Fibroblast of gingiva (primary cell): ENCODE data around the gene ALG12.

Experiments
- DNase-seq: peaks from one replicate; pipeline ENCODE4 v3.0.0-alpha.2; 2011; ENCODE audit warnings: low read depth

ALG12 gene

DNA sequence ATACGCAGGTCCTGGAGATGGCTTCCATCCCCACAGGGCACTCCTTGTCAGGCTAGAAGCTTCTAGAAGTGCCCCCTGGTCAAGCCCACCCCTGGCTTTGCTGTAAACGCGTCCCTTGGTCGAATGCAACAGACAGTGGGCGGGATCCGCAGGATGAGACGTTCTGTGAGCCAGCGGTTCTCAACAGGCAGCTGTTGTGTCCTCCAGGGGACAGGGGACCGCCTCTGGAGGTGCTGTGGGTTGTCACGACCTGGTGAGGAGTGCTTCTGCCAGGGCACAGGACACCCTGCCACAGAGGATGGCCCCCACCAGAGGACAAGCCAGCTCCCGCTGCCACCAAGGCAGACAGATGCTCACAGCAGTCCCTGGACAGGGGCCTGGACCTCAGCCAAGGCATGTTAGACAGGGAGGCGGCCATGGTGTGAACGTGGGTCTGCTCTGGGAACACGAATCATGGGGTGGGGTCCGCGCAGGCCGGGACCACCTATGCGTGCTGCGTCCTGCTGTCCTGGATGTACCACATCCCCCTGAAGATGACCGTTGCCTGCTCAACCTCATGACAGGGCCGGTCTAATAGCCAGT, 11.8 kb upstream of the ALG12 start:
- DNase-seq = no peak

DNA sequence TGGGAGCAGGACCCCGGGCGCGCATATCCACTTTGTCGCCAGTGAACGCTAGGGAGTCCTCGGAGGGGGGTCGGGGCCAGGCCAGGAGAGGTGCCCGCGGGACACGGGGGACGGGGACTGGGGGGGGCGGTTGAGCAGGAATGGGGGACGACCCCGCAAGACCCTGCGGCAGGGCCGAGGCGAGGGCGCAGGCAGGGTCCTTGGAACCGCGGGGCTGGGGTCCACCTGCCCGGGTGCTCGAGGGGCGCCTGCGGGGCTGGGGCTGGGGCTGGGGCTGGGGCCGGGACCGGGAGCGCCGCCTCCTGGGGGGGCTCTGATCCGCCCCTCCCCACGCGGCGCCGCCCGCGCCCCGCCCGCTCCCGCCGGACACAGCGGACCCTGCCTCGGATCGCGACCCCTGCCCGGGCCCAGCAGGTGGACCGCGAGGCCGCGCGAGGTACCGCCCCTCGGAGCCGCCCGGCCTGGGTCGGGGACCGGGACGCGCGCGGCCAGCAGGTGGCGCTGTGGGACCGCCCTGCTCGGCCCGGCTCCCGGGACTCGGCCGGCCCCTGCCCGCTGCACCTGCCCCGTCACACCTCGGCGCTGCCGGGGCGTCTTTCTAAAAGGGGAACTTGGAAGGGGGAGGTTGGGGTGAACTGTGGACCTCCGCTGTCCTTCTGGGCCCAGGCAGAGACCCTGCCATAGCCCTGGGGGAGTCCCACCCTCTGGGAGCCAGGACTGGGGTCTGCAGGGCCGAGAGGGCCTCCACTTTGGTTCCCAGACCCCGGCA, 11.2 kb upstream of the ALG12 start:
- DNase-seq = no peak

DNA sequence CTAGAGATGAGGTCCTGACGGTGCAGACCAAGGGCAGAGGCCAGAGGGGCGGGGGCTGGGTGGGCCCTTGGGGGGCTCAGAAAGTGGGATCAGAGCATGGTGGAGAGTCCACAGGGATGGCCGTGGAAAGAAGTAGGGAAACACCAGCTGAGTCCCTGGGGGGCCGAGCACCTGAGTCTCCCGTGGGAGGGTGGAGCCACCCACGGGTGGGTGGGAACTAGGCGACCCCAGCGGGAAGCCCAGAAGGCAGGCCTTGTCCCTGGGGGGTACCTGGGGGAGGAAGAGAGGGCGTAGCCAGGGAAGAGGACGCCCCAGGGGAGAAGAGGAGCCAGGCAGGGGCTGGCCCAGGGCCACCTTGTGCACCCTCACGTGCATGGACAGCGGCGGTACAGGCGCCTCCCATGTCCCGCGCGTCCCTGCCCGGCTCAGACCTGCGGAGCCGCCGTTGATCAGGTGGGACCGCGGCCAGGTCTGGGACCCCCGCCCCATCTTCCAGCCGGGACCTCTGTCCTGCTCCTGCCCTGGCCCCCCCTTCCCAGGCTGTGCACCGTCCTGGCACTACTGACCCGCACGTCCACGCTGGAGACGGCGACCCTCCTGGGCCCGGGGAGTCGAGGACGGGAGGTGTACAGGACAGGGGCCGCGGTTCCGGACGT, 10.4 kb upstream of the ALG12 start:
- no peak for DNase-seq

DNA sequence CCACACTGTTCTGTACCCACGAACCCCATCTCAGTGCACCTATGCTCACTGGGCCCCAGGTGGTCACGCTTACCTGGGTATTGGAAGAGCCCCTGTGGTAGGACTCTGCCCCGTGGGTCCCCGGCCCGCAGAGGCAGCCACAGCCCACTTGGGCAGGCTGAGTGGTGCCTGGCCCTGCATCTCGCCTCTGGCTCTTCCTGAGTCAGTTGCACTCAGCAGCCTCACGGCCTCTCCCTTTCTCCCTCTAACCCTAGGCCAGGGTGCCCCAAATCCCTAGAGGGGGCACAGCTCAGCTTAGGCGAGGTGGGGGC, 9.9 kb upstream of the ALG12 start:
- DNase-seq = no peak

DNA sequence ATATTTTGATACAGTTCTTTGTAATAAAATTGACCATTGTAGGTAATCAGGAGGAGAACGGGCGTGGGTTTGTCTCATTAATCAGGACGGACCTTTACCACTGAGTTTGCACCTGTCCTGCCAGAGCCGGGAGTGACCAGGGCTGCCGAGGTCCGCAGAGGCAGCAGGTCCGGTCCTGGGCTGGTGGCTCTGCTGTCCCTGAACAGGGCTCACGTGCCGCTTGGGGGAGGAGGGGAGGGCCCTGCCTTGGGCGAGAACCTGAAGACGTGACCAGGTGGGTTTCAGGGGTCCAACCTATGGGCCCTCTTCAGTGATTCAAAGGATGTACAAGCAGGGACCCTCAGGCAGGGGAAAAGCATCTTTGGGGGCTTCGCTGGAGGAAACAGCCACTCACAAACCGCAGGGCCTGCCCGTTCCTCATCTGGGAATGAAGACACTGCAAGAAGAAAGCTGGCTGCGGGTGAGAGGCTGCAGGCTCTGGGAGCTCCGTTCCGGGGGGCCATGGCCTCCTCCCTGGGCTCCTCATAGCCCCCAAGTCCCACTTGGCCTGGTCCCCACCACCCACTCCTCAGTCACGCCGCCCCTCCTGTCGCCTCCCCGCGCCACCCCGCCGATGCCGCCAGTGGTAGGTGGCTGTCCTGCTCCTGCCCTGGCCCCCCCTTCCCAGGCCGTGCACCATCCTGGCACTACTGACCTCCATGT, 9.4 kb upstream of the ALG12 start:
- no peak for DNase-seq

DNA sequence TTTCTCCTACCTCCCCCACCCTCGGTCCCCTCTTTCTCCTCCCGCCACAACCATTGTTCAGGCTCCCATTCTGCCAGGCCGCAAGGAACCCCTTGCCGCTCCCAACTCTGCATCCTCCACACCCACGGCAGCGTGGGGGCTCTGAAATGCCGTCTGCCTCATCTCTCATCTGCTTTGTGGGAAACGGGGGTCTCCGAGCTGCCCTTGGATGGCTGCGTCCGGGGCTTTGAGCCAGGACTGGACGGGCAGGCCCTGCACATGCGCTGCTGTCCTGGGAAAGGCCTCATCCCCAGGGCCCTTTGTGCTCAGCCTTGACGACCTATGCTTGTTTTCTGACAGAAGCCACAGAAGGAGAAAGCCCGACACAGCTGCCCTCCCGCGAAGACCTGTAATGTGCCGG, 8.7 kb upstream of the ALG12 start:
- DNase-seq = no peak

DNA sequence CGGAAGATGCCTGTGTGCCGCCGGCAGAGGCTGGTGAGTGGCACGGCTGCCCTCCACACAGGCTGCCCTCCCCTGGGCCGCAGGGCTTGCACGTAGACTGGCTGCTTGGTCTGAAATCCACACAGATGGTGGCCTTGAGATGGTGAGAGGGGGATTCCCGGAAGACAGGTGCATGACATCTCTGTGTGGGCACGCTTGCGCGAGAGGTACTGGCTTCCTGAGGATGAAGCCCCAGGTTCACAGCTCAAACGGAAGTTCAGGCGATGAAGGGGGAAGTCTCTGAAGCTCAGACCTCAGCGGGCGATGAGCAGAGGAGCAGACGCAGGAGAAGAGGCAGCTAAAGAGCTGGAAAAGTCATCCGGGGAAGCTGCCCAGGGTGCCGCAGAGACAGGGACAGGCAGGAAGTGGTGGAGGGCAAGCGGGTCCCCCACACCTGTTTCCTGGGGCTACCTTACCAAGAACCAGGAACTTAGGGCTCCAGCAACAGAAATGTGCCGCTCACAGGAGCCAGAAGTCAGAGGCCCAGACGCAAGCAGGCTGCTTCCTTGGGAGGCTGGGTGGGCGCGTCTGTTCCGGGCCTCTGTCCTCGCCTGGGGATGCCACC, 7.4 kb upstream of the ALG12 start:
- no peak for DNase-seq

DNA sequence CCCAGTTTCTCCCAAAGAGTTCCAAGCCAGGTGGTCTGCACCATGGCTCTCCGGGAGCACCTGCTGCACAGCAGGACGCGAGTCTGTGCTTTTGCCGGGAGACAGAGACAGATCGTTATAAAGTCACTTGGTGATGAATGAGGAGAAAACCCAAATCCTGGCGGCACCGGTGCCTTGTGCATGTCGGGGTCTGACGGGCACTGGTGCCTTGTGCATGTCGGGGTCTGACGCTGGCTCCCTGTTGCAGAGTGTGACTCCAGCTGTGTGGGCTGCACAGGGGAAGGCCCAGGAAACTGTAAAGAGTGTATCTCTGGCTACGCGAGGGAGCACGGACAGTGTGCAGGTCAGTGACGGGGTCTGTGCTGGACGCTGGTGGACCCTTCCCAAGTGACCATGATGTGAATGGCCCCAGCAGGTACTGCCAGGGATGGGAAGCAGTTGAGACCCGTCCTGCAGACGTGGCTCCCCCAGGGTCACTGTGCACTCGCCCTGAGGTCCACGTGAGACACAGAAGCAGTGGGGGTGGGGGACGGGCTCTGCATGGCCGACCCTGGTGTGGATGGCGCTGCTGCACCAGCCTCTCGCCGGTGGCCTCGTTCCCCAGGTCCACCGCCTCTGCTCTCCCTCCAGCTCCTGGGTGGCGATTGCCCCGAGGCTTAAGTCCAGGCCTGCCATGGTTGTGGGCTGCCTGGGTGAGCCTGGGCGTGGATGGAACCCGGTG, 6.0 kb upstream of the ALG12 start:
- no peak for DNase-seq

DNA sequence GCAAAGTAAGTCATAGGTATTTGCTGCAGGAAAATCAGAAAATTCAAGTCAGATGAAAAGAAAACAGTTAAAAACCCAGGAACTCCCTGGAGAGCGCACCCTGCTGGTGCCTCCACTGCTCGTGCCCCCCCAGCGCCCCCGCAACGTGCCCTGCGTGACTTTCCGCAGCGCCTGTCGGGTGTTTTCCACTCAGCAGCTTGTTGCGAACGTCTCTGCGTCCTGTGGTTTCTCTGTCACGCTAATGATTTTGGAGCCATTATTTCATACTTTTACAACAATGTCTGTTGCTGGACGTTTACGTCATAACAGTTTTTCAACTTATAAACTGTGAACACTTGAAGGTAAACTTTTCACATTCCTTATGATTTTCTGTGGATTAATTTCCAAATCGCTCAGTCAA, 5.2 kb upstream of the ALG12 start:
- peak; percentile 54 for DNase-seq

DNA sequence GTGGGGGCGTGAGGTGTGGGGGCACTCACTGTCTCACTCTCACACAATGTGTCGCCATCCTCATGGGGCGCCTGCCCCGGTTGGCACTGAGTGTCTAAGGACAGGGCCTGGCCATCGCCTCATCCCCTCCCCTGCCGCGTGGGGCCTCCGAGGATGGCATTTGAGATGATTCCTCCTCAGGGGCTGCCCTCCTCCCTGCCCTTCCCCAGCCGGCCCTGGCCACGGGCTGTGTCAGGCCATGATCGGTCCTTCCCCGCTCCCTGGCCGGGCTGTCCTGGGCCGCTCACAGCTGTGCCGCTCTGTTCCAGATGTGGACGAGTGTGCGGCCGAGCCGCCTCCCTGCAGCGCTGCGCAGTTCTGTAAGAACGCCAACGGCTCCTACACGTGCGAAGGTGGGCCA, 4.7 kb upstream of the ALG12 start:
- no peak for DNase-seq

DNA sequence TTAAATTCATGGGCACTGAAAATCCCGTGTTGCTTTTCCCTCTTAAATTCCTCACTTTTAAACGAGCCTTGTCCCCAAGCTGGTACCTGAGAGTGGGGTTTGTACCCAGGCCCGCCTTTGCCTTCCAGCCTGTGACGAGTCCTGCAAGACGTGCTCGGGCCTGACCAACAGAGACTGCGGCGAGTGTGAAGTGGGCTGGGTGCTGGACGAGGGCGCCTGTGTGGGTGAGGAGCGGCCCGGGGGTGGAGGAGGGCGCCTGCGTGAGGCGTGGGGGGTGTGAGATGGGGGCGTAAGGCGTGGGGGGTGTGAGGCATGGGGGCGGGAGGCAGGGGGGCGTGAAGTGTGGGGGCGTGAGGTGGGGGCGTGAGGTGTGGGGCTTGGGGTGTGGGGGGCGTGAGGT, 4.2 kb upstream of the ALG12 start:
- DNase-seq = no peak

DNA sequence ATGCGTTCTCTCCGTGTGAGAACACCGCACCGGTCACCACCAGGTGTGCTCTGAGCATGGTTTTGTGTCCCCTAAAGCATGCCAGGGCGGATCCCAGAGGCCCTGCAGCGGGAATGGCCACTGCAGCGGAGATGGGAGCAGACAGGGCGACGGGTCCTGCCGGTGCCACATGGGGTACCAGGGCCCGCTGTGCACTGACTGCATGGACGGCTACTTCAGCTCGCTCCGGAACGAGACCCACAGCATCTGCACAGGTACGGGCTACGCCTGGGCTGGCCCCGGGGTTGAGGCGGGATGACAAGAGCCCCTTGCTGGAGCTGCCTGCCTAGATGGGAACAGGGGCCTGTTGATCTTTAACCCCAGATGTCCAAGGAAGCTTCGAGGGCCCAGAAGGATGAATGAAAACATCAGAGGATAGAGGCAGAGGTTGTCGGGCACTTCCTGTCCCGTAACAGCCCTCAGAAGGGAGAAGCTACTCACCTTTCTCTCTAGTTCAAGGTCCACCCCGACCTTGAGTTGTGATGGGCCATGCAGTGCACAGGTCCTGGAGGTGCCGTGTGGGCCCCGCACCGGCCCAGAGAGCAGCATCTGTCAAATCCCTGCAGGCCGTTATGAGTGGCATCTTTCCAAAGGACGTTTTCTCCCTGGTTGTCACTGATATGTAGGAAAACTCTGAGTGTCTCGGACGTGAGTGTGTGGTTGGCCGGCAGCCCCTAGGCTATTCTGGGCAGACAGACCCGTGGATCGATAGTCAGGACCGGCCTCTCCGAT, 3.5 kb upstream of the ALG12 start:
- no peak for DNase-seq

DNA sequence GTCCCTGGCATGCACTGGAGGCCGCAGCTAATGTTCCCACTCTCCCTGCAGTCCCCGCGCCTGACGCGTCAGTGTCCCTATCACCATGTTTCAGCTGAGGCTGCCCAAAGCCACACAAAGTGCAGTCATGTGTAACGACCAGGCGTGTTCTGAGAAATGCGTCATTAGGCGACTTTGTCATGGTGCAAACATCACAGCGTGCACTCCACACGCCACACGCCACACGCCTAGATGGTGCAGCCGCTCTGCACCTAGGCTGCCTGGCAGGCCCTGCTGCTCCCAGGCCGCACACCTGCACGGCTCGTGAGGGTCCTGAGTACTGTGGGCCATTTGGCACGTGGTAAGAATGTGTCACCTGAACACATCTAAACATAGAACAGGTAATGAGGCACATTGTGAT, 2.6 kb upstream of the ALG12 start:
- DNase-seq = no peak

DNA sequence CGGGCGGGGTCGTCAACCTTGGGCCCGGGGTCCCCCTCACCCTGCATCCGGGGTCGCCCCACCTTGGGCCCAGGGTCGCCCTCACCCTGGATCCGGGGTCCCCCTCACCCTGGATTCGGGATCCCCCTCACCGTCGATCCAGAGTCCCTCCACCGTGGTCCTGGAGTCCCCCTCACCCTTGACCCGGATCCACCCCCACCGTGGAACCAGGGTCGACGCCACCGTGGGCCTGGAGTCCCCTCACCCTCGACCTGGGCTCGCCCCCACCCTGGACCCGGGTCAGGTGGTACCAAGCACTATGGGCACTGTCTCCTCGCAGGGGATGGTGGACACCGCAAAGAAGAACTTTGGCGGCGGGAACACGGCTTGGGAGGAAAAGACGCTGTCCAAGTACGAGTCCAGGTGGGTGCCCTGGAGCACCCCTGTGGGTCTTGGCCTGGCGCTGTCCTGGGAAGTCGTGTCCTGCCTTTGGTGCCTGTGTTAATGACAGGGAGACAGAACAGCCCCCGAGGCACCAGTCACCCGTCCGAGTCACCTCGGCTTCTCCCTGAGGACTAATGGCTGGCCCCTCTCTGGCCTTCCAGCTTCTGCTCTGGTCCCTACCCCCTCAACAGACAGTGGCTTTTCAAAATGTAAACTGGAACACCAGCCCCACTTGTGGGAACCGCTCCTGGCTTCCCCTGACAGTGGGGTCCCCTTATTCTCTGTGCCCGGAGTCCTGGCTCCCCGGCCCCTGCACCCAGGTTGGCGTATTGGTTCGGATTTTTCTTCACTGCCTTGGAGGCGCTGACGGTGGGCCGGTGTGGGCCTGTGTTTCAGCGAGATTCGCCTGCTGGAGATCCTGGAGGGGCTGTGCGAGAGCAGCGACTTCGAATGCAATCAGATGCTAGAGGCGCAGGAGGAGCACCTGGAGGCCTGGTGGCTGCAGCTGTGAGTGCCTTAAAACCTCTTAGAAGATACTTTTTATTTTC, 958 bp upstream of the ALG12 start:
- DNase-seq = no peak

DNA sequence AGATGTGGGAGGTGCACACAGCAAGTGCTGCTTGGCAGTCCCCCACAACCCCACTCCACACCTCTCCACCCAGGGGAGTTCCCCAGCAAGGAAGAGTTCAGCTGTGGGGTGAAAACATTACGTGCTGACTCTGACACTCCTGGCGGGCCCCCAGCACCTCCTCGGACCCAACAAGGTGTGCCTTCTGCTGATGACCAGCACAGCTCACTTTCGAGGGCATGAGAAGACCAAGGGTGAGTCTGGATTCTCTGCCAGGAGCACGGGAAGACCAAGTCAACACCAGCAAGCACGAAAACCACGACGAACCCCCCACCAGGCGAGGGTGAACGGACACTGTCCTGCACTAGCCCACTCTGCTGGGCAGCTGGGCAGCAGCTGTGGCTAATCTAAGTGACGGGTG, 1.4 kb downstream of the ALG12 start:
- no peak for DNase-seq

DNA sequence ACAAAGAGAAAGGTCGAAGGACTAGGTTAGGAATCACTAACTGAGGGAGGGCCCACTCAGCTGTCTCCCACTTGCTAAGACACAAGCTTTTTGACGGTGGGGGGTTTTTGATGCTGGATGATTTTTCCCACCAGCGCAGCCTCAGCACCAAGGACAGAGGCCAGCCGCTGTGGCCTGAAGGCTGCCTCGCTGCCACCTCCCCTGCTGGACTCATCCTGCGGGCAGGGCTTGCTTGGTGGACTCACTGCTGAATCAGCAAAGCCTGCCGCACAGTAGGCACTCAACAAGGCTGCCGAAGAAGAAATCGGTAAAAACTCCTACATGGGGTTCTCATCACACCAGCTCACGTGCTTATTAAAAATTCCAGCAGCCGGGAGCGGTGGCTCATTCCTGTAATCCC, 2.6 kb downstream of the ALG12 start:
- DNase-seq = no peak

DNA sequence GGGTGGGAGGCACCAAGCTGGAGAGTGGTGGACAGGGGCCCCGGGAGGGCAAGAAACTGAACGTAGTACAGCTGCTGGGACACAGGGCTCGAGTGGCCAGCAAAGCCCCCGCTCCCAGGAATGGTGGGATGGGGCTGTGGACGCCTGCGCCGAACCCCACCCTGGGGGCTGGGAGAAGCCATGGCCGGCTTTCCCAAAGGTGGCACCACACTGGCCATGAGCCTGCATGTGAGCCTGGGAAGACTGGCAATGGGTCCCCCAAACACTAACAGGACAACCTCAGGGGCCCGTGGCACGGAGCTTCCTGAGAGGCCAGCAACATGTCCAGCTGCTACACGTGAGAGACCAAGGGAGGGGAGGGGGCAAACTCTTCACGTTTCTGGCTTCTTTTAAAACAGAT, 4.0 kb downstream of the ALG12 start:
- no peak for DNase-seq

DNA sequence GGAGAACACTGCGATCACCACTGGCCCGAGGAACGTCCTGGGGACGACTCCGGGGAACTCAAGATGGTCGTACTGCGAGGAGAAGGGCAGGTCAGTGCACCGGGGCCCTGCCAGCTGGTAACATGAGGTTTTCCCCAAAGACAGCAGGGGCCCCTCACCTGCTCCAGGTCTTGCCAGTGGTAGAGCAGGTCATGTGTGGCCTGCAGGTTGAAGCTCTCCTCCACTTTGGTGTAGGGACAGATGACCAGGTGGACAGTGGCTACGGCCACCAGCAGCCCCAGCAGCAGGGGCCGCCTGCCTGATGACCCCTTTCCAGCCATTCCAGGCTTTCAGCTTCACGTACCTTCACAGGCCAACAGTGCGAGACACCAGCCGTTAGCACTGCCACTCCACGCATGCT, 4.8 kb downstream of the ALG12 start:
- DNase-seq = no peak

DNA sequence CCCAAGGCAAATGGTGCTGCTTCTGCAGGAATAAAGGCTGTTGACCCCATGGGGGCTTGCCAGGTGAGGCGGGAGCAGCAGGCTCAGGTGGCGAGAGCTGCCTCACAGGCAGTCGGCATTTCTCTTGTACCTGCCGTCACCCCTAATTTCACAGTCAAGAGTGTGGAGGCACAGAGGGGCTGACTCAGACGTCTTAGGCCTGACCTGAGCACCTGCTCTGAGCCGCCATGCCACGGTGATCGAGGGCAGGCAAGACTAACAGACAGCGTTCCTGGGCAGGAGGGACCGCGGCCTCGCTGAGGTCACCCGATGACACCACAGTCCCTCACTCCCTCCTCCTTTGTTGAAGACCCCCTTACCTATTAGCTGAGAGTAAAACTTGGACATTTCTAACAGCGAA, 5.2 kb downstream of the ALG12 start:
- DNase-seq = no peak
